HUDEP-2 (cell line): ENCODE results near the gene CALML5.

Experiments
- DNase-seq, 76 experiments: peaks; one replicate each; lab custom pipeline; 2025; ENCODE audit not compliant: unreplicated experiment in 76 of 76; lab: John Stamatoyannopoulos, UW

CALML5 gene

DNA sequence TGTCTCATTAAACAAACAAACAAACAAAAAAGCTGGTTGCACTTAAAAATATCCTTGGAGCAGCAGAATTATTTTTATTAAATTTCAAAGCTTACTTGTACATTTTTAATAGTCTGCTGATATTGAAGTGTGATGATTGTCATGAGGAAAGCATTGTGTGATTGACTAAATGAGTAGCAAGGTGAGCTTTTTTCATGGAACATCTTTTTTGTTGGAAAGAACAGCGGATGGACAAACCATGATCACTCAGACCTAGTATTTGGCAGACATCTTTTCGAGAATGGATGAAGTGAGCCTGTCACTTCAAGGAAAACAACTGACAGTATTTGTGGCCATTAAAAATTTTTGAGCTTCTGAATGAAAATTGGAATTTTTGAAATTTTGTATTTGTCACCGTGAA lies 19.7 kb upstream of the CALML5 start:
- DNase-seq = no peak

DNA sequence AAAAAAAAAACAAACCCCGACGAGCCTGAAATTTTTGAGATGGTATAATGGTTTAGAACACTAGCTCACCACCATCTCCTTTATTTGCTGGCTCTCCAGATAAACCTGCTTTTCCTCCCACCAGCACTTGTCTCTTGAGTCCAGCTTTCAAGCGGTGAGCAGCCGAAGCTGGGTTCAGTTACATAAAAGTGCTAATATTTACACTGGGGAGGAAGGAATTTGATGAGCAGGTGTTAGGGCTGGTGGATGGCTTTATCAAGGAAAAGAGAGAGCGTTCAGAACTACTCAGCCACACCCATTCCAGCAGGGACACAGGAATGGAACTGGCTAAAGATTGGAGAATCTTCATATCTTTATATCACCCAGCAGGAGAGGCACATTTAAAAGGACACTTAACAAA lies 18.8 kb upstream of the CALML5 start:
- no peak for DNase-seq

DNA sequence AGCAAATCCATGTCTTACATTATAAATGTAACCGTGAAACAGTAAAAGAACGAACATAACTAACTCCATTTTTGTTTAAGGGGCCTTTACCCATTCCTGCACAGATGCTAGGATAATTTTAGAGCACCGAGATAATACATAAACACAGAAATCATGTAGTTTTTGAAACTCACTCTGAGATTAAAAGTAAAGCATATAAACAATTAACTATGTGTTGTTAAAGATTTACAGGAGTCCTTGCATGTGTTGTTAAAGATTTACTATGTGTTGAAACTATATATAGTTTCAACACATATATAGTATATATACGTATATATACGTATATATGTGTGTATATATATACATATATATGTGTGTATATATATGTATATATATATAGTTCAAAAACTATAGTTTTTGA lies 18.2 kb upstream of the CALML5 start:
- no peak for DNase-seq

DNA sequence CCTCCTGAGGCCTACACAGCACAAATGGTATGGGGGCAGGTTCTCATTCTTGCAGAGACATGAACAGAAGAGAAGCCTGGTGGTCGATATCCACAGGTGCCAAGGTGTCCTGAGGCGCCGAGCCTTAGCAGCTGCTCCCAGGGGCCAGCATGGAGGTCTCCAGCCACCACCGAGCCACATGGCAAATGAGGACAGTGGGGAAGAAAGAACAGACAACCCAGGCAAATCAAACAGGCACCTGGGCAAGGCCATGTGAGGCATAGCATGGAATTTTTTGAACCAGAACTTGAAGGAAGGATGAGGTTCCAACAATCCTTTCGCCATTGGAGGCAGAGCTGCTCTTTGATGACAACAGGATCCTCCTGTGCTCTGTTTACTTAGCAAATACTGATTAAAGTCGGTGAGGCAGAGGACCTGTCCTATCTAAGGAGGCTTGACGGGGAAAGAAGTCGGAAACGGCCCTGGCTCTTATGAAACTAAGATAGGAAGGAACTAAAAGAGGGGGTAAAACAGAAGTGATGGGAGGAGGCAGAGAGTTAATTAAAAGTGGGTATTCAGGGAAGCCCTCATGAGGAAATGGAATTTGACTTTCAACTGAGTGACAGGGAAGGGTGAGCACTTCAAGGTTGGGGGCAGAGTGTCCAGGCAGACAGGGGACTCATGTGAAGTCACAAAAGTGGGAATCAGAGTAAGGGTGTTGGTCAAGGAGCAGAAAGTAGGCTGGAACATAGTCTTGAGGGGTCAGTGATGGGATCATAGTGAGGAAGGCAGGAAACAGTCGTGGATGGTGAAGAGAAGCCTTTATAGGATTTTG lies 16.8 kb upstream of the CALML5 start:
- DNase-seq = no peak

DNA sequence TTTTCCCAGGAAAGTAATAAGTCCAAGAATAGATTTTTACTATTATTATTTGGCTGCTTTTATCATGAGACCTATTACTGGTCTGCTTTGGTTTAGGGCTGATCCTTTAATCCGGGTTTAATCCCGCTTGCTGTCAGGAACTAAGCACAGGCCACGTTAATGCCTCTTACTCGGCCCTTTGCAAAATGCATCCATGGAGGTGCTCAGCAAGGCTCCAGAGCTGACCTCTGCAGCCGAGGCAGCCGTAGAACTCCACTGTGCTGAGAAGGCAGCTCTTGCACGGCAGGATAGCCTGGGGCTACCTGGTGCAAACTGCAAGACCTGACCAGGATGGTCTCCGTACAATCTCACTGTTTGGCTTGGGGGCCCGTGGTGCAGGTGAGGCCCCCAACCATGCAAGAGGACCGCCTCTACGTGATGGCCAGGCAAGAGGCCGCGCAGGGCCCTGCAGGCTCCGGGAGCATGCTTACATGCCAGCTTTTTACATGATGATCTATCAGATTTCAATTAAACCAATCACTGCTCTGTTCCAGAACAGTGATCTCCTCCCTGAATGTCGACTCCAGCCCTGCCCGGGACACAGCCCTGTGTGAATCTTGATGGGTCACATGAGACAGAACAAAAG lies 15.0 kb upstream of the CALML5 start:
- no peak for DNase-seq

DNA sequence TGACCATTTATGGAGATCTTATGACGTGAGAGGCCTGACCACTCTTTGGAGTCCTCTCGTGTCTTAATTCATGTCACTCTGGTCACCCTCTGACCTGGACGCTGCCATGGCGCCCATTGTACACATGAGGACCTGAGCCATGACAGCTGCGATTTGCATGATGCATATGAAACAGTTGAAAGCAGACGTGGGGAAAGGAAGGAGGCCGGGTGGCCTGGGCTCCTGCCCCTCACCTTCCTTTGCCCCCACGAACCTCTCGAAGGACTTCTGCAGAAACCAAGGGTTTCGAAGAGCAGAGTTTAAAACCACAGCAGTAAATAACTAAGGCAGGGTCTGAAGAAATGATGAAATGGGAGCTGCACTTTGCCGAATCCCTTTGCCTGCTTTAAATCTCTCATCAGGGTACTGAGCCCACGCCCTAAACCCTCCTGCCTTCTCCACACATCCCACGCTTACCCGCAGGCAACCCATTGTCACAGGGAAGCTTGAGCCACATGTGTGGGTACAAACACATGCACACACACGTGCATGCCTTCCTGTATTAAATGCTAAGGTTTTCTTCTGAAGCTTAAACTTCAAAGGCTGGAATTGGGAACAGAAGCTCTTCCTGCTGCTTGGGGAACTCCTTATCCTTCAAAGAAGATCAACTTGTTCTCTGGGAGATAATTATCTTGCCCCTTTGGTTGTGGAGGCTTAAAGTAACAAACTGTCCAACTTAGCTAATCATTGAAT lies 13.7 kb upstream of the CALML5 start:
- no peak for DNase-seq

DNA sequence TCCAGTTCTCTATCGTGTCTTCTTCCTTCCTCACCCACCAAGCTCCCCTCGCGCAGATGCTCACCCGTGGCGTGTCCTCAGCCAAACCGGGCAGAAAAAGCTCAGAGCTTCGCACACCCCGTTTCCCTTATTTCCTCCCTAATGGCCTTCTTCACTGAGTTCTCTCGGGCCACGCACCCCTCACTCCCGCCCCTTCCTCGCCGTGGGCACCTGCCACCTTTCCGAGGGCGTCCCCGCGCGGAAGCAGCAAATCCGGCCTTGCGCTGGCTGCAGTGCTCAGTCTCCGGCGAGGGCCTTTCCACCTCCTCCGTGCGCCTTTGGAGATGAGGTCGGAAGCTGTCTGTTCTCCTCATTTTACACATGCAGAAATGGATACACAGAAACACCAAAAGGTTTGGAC lies 13.0 kb upstream of the CALML5 start:
- DNase-seq = no peak

DNA sequence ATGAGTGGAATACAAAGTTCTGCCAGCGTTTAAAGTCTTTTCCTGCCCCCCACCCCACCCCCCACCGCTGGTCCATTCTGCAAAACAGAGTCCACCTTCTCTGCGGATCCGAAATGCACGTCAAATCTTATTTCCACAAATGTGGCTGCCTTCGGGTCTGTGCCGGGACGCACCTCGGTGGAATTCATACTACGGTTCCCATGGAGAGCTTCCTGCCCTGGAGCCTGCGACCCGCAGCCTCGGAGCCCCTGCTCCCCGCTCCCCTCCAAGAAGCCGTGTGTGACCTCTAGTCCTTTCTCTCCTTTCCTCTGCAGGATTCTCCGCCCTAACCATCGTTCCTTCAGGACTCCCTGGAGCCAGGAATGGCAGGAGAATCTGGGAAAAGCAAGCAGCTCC lies 12.5 kb upstream of the CALML5 start:
- no peak for DNase-seq

DNA sequence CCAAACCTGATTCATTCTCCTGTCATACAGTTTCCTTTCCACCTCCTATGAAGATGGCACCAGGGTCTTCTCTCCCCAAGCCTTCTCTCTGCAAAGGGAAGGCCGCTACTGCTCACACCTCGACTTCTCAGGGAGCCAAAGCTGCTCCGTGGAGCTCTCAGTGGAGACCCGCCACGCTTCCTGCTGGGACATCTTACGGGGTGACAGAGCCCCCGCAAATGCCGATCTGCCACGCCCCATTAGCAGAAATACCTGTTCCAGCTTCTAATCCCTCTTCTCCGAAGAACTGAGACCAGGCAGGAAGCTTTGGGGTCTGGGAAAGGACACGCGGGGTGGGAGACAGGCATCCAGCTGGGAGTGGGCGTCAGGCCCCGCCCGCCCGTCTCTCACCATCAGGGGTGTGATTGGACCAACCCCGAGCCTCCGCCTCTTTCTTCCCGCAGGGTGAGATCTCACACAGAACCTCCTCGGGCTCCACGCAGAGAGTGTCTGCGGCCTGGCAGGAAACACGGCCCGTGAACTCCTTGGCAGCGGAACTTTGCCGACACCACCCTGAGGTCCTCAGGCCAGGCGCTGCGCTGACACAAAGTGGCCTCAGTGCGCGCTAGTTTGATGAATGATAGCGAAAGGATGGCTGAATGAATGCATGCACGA lies 12.0 kb upstream of the CALML5 start:
- no peak for DNase-seq

DNA sequence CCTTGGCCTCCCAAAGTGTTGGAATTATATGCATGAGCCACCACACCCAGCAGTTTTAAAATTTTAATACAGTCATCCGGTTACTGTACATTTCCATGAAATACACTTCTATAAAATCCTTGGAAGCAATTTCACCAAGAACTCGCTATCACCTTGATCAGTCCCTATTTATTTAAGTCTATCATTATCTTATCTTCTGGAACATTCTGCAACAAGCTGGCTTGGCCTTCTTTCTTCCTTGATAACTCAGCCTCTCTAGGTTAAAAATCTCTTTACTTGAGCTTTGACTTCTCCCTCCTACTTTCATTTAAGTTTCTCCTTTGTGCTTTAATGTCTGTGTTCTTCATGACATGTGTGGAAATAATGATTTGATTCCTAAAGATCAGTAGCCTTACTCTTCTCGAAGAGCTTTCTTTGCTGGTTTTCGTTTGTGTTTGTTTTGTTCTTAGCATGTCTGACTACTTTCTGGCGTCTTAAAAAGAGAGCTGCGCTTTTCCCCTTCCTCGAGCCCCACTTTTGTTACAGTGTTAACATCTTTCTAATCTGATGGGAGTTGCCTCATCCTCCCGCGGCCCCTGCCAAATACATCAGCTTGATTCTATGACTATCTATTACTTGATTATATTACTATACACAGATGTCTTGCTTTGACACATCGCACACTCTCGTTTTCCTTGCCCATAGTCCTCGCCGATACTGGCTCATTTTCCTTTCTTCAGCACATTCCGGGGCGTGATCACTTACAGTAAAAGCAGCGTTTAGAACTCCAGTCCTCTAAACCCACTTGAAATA lies 11.1 kb upstream of the CALML5 start:
- no peak for DNase-seq

DNA sequence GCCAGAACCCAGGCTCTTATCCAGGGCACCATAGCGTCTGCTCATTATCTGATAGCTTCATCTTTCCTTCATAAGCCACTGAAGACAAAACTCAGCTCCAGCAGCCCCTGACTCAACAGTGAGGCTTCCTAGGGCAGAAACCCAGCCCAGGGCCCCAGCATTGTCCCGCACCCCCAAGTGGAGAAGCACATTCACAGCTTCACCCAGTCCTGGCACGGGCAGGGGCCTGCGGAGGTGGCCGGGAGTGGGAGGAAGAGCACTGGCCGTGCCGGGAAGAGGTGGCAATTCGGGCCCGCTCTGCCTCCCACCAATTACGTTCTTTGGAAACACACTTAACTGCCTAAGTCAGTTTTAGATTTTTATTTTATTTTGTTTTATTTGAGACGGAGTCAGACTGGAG lies 10.3 kb upstream of the CALML5 start:
- no peak for DNase-seq

DNA sequence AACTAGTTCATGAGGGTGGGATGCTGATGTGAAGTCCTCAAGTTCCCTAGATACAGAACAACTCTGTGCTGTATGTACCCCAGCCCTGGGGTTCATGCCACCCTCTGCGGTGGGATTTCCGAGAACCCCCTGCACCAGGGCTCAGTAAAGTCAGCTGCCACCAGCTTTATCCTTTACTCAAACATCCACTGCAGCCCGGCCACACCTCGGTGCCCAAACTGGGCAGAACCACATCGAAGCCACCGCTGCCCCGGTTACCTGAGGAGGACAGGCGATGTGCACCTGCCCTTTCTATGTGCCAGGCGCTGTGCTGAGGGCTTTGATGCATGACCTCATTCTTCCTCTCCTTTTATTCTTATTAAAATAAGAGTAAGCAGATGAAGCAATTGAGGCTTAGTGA lies 9.9 kb upstream of the CALML5 start:
- DNase-seq = no peak

DNA sequence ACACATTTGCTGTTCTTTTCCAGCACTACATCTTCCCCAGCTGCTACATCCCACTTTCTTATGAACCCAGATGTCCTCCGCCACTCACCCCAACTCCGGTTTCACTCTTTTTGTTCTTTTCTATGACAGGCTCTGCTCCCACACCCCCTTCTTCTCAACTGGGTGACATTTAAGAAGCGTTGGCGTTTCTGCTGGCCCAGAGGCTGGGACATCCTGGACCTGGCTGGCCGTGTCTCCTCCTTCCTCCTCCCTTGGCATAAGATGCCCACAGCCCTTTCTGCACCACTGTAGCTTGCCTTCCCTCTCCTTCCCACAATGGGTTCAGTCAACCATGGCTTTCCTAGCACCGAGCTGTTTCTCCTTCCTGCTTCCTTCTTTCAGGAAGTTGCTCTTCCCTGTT lies 9.4 kb upstream of the CALML5 start:
- no peak for DNase-seq

DNA sequence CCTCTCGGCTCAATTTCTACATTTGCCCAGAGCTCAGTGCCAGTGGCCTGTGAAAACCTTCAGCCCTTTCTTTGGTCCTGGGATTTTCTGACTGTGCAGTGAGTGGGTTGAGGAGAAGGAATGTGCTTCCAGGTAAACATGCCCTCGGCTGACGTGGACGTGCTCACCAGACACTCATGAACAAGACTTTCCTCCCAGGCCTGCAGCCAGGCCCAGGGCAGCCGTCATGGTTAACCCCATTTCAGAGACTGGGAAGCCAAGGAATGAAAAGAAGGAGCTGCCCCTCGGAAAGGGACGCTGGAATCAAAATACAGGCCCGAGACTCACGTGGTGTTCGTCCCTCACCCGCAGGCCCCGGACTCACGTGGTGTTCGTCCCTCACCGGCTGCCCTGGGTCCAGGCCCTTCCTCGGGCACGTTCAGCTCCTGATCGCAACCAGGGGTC lies 8.8 kb upstream of the CALML5 start:
- DNase-seq = no peak

DNA sequence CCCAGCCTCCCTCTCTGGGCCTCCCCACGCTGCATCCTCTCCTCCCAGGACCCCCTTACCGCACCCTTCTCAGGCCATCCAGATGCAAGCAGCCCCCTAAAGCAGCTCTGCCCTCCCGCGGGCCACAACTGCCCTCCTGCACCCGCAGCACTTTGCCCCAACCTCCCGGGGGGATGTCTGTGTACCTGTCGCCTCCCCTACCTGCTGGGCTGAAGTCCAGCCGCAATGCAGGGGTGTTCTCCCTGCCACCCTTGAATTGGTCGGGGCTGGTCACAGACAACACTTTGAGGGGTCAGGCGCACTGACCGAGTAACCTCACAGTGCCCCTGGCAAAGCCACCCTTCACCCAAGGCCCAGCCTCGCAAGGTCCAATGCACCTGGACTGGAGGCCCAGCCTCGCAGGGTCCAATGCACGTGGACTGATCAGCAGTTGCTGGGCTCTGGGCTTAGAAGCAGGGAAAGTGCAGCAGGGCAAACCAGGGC lies 8.3 kb upstream of the CALML5 start:
- no peak for DNase-seq

DNA sequence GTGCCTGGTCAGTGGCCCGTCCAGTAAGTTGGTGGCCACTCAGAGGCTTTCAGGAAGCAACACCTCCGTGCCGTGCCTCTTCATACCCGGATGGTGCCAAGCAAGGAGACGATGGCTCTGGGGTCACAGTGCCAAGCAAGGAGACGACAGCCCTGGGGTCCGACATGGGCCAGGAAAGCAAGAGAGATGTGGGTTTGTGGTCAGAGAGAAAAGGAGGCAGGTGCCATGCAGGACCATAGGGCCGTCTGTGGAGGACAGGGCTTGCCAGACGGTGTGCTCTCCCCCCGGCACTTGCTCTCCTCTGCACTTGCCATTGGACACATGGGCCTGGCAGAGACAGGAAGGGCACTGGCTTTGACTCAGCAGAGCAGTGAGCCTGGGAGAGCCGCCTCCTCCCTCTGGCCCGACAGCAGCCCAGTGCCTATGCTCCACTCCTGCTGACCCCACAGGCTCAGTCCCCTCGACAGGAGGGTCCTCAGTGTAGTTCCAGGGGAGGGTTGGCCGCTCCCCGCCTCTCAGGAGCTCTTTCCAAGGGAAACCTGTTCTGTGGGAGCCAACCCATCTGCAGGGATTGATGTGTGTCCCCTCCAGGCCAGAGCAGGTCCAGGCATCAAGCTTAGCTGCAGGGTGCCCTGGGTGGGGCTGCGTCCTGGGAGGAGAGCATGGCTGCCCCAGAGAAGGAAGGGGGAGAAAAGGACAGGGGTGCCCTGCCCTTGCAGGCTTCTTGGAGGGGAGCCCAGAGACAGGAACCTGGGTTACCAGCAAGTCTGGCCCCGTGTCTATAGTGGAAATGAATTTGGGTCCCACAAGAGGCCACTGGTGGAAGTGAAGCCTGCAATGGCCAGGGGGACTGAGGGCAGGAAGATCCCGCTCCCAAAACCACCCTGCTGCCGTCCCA lies 7.6 kb upstream of the CALML5 start:
- no peak for DNase-seq

DNA sequence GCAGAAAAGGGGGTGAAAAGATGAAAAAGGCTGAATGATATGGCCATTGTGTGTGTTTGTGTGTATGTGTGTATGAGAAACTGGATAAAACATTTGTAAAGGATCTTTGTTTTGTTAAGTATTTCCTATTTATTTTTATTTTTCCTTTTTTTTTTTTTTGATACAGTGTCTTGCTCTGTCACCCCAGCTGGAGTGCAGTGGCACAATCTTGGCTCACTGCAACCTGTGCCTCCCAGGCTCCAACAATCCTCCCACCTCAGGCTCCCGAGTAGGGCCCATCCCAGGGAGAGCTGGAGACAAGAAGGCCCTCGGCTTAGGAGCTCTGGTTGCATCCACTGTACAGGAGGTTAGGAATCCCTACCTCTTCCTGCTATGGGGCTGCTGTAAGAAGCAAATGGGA lies 6.9 kb upstream of the CALML5 start:
- DNase-seq = no peak

DNA sequence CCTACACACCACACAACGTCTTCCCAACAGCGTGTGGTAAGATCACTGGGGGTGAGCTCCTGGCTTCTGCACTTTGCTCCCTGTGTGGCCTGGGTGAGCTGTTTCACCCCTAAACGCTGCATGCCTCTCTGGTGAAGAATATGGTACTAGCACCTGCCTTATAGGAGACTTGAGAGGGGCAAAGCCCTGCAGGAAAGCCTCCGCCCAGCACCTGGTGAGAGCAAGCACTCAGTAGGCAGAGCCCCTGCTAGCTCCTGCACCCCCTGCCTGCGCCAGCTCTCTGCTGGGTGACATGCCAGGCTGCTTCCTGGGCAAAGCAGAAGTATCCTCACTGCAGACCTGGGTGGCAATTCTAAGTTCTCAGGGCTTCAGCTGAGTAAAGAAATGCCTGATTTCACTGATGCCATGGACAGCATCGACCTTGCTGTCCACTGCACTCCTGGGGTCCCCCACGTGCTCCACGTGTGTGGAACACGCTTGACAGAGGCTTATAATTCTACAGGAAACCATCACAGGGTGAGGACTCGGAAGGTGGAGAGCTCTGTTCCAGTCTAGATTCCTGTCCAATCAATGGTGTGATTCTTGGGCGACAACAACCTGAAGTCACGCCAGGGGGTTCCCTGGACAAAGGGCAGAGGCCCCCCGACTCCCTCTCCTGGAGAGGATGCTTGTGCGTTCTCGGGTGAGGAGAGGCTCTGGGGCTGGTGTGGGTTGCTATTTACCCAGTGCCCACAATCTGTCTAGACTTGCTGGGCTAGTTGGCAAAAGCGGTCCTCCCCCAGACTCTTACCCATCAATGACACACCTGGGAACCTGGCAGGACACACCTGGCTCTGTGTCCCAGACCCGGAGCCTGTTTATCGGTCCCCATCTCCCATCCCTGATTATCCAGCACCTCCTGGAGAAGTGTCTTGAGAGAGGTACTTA lies 5.0 kb upstream of the CALML5 start:
- DNase-seq = no peak
